Nucleus accumbens (tissue), 56 donors: Measurements from ENCODE around the gene ADGRV1.
A peak's percentile ranks its signal among the peaks of the same experiment; 100 is the strongest.

Experiments used
- DNase-seq, 56 donors: peaks; one replicate each; lab custom pipeline; 2025; lab: John Stamatoyannopoulos, UW

ADGRV1 gene

GRCh38 chr5:91175708-91176107 lies 617.1 kb downstream of the ADGRV1 start:
- DNase-seq = no peak

- no peak for DNase-seq
Observed at GRCh38 chr5:91176288-91177016, 617.9 kb downstream of the ADGRV1 start.

GRCh38 chr5:91177085-91177484 lies 618.5 kb downstream of the ADGRV1 start:
- DNase-seq = no peak

GRCh38 chr5:91177639-91178038 lies 619.0 kb downstream of the ADGRV1 start:
- peak in 5 of 56 donors; percentile 4 to 56 (median 30) for DNase-seq

GRCh38 chr5:91178461-91178860 lies 619.9 kb downstream of the ADGRV1 start:
- no peak for DNase-seq

GRCh38 chr5:91179018-91179417 lies 620.4 kb downstream of the ADGRV1 start:
- DNase-seq = no peak

GRCh38 chr5:91180506-91180905 lies 621.9 kb downstream of the ADGRV1 start:
- no peak for DNase-seq

- no peak for DNase-seq
Observed at GRCh38 chr5:91182763-91183162, 624.2 kb downstream of the ADGRV1 start.

- DNase-seq = no peak
Observed at GRCh38 chr5:91183743-91184142, 625.1 kb downstream of the ADGRV1 start.

GRCh38 chr5:91186101-91186500 lies 627.5 kb downstream of the ADGRV1 start:
- no peak for DNase-seq

- no peak for DNase-seq
Observed at GRCh38 chr5:91187032-91187431, 628.4 kb downstream of the ADGRV1 start.

GRCh38 chr5:91188755-91189154 lies 630.2 kb downstream of the ADGRV1 start:
- no peak for DNase-seq

- DNase-seq = no peak
Observed at GRCh38 chr5:91189480-91190313, 631.1 kb downstream of the ADGRV1 start.

- DNase-seq = no peak
Observed at GRCh38 chr5:91190314-91190690, 631.7 kb downstream of the ADGRV1 start.

GRCh38 chr5:91194824-91195381 lies 636.3 kb downstream of the ADGRV1 start:
- DNase-seq = no peak

GRCh38 chr5:91200692-91201091 lies 642.1 kb downstream of the ADGRV1 start:
- no peak for DNase-seq

GRCh38 chr5:91206103-91206502 lies 647.5 kb downstream of the ADGRV1 start:
- DNase-seq = no peak

- DNase-seq = no peak
Observed at GRCh38 chr5:91206734-91207133, 648.1 kb downstream of the ADGRV1 start.

GRCh38 chr5:91207248-91207647 lies 648.7 kb downstream of the ADGRV1 start:
- no peak for DNase-seq

- DNase-seq = no peak
Observed at GRCh38 chr5:91211997-91212713, 653.6 kb downstream of the ADGRV1 start.

GRCh38 chr5:91212714-91213092 lies 654.1 kb downstream of the ADGRV1 start:
- DNase-seq = peak in 1 of 56 donors; percentile 10
